ENCODE results near the gene MINDY4B.

MINDY4B gene

GRCh38 chr3:150850191-150850590, 55.0 kb downstream of the MINDY4B start:
- in situ Hi-C loops (cut with MboI; ENCODE audit: low sequenced_read_pairs) = loop anchor here (25.0 kb wide), 2 partner anchors 138 to 313 kb away; partner anchors contain the start of genes EIF2A, ERICH6 and SERP1

DNA sequence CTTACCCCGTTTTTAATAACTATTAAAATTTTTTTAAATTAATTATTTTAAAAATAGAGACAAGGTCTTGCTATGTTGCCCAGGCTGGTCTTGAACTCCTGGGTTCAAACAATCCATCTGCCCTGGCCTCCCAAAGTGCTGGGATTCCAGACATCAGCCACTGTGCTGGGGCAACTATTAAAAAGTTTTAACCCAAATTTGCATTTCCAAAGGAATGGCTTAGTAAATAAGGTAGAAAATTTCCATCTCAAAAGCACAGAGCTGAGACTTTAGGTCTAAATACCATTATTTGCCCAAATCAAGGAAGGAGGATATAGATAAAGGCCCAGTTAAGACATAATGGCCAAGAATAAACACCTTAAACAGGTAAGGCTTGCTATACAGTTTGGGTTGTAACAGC, 56.4 kb downstream of the MINDY4B start:
- in situ Hi-C loops (cut with MboI; ENCODE audit: low sequenced_read_pairs) = no loop called here

- in situ Hi-C loops (cut with MboI; ENCODE audit: low sequenced_read_pairs) = no loop called here
Measured at GRCh38 chr3:150847433-150847832, 57.8 kb downstream of the MINDY4B start.

DNA sequence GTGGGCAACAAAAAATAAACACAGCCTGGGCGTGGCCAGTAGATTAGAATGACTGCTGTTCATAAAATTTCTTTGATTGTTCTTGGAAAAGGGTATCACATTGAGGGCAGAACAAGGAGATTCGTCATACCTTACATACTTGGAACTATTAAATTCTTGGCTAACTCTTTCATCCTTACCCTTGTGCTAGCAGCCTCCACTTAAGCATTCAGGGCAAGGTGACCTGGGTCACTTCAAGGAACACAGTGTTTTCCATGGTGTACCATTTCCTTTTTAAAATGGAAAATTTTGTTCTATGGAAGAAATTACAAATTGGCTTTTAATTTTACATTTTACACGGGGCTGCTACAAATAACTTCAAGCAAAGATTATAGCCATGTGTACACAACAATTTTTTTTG, 60.8 kb downstream of the MINDY4B start:
- in situ Hi-C loops (cut with MboI; ENCODE audit: low sequenced_read_pairs) = no loop called here

- in situ Hi-C loops (cut with MboI; ENCODE audit: low sequenced_read_pairs) = no loop called here
Measured at GRCh38 chr3:150843241-150843640, 62.0 kb downstream of the MINDY4B start.

GRCh38 chr3:150840802-150841515, 64.3 kb downstream of the MINDY4B start:
- in situ Hi-C loops (cut with MboI; ENCODE audit: low sequenced_read_pairs) = no loop called here

GRCh38 chr3:150830745-150831144, 74.5 kb downstream of the MINDY4B start:
- in situ Hi-C loops (cut with MboI; ENCODE audit: low sequenced_read_pairs) = no loop called here

DNA sequence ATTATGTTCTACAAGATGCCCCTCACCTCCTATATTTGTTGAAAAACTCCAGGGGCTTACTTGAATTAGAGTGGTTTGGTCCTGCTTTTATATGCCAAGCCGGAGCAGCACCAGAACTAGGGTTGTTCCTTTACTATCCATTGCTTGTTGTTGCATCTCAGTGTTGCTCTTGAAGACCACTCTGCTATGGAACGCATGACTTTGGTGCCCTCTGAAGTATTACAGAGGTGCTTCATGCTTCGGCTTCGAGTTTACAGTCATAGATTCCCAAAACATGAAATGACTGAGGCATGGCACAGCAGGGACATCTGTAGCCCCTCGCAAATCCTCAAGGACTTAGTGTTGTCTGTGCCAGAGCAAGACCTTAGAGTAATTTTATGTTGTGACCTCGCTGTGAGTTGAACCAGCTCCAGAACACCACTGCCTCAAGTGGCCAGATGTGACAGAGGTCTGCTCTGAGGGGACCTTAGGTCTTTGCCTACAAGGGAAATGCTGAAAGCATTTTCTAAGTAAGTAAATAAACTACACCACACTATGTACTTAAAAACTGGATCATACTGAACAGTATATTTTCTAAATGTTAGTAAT, 75.1 kb downstream of the MINDY4B start:
- in situ Hi-C loops (cut with MboI; ENCODE audit: low sequenced_read_pairs) = no loop called here

GRCh38 chr3:150829408-150829807, 75.8 kb downstream of the MINDY4B start:
- in situ Hi-C loops (cut with MboI; ENCODE audit: low sequenced_read_pairs) = no loop called here

DNA sequence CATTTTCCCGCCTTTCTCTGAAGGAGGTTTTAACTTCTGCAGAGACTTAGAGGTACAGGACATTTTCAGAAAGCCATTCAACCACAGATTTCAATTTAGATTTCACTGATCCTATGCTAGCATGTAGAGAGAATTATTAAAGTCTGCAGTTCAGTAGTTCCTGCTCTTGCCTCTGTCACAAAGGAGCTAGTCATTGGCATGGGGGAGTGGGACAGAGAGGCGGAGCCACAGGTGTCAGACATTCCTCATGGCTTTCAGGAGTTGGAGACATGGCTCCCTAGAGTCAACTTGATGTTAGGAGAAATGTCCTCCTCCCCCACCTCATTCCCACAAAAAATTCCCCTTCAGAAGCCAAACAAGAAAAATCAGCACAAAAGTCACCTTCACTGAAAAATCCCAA, 76.2 kb downstream of the MINDY4B start:
- in situ Hi-C loops (cut with MboI; ENCODE audit: low sequenced_read_pairs) = no loop called here

- in situ Hi-C loops (cut with MboI; ENCODE audit: low sequenced_read_pairs) = no loop called here
Measured at GRCh38 chr3:150828261-150828660, 77.0 kb downstream of the MINDY4B start.

- in situ Hi-C loops (cut with MboI; ENCODE audit: low sequenced_read_pairs) = no loop called here
Measured at GRCh38 chr3:150826466-150827282, 78.6 kb downstream of the MINDY4B start.

DNA sequence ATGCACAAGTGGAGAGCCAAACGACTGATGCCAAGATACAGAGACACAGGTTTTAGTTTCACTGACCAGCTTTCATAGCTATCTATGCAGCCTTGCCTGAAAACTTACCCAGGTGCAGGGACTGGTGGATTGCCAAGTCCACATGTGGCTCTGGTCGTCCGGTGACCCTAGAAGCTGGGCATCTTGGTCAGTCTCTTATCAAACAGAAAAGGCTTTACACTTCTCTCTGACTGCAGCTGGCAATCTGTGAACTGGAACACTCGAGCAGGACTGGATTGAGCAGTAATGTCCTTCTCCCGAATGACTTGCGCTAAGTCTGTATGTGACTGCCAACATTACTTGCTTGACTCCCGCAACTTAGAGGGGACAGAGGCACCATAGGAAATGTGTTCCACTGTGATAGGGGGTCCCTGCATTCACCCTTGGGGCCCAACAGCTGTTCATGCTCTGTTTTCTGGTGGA, 79.3 kb downstream of the MINDY4B start:
- in situ Hi-C loops (cut with MboI; ENCODE audit: low sequenced_read_pairs) = no loop called here

DNA sequence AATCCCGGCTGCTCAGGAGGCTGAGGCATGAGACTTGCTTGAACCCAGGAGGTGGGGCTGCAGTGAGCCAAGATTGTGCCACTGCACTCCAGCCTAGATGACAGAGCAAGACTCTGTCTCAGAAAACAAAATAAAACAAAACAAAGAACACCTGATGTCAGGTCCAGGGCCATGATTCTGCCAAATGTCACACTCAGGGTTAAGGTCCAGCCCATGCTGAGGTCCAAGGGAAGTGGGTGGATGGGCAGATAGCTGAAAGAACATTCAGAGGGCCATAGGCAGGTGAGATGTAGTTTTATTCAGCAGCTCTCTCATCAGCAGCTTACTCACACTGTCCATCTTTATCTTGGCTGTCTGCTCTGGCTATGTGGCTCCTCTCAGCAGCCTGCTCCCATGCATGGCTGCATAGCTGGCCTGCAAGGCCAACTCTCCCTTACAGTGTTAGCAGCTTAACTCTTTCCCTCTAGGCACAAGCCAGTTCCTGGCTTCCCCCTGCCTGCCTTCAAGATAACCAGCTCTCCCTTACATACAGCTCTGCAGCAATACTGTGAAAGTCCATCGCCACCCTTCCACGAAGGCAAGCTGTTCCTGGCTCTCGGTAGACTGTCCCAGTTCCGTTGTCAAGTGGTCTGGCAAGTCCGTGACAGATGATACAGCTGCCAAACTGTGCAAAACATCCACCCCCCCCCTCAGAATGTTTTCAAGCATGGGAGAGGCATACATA, 79.9 kb downstream of the MINDY4B start:
- in situ Hi-C loops (cut with MboI; ENCODE audit: low sequenced_read_pairs) = no loop called here

DNA sequence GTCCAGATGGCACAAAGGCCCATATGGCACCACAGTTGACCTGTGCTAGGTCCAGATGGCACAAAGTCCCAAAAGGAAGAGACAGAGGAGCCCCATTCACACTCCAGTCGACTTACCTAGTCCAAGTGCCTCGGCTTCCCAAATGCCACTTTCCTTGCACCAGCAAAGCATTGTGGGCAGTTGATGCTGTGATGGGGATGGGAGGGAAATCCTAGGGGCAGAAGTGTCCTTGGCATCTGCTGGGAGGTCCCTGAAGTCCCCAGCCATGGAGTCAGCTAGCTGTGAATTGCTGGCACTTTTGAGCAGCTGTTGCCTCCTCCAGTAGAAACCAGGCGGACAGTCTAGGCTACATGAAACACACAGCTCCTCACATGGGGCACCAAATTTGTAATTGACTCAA, 82.0 kb downstream of the MINDY4B start:
- in situ Hi-C loops (cut with MboI; ENCODE audit: low sequenced_read_pairs) = no loop called here

GRCh38 chr3:150822636-150823035, 82.6 kb downstream of the MINDY4B start:
- in situ Hi-C loops (cut with MboI; ENCODE audit: low sequenced_read_pairs) = no loop called here
